ENCODE measurements around the gene PITPNC1.
"Not testable (repeated sequence)": the region's sequence is repeated elsewhere in the genome, so short reads cannot be mapped to it uniquely, and the experiment has no call there.

Gene PITPNC1

GRCh38 chr17:67401598-67402504 is 24.8 kb downstream of the PITPNC1 start:
- no peak for DNase-seq

DNA sequence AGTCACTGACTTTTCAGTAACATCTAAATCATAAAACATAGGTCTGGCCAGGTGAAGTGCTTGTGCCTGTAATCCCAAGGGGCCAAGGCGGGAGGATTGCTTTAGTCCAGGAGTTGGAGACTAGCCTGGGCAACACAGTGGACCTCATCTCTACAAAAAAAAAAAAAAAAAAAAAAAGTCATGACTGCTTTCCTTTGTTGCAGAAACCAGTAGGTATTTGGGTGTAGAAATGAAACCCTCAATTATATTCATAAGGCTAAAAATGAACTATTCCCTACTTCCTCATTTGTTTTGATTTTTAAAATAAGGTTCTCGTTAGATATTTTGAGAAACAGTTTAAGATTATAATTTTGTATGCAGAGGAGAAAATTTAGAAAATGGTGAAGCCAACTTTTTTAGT is 26.0 kb downstream of the PITPNC1 start:
- DNase-seq = no peak

GRCh38 chr17:67403483-67403882 is 26.4 kb downstream of the PITPNC1 start:
- no peak for DNase-seq

DNA sequence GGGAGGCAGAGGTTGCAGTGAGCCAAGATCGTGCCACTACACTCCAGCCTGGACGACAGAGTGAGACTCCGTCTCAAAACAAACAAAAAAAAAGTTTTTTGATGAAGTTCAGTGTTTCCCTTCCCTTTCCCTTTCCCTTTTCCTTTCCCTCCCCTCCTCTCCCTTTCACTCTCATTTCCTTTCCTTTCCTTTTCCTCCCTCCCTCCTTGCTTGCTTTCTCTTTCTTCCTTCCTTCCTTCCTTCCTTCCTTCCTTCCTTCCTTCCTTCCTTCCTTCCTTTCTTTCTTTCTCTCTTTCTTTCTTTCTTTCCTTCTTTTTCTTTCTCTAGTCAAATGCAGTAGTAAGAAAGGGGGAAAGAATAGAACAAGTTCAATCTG is 31.4 kb downstream of the PITPNC1 start:
- DNase-seq = not testable (repeated sequence)

DNA sequence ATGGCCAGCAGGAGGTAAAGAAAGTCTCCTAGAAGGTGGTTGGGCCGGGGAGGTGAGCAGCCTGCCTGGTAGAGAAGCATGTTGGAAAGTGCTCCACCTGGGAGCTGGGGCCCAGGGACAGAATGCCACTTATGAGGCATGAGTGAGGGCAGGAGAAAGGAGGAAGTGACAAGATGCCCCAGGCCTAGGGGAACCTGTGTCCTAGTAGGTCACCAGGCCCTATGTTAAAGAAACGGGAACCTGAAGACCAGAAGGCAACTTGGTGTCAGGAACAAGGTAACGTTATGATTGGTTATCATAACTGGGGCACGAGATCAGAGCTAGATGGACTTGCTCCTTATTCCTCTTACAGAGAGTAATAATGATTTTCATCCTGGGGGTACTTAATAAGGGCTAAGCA is 34.3 kb downstream of the PITPNC1 start:
- DNase-seq = peak in 1 of 2 donors; percentile 30

DNA sequence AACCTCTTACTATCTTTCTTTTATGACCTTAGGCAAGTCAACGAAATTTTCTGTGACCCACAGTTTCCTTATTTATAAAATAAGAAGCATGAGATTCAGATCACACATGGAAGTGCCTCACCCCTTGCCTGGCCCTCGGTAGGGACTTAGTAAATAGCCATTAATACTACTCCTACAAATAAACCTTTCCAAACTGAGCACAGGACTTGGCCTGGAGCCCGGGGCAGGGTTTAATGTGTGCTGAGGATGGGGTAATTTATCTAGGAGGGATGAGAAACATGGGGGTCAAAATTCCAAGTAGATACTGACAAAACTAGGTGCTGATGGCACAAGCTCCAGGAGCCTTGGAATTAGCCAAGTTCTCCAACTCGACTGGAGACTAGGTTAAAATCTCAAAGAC is 35.0 kb downstream of the PITPNC1 start:
- DNase-seq = no peak

GRCh38 chr17:67412941-67413340 is 35.9 kb downstream of the PITPNC1 start:
- DNase-seq = no peak

GRCh38 chr17:67413388-67413787 is 36.3 kb downstream of the PITPNC1 start:
- DNase-seq = no peak

DNA sequence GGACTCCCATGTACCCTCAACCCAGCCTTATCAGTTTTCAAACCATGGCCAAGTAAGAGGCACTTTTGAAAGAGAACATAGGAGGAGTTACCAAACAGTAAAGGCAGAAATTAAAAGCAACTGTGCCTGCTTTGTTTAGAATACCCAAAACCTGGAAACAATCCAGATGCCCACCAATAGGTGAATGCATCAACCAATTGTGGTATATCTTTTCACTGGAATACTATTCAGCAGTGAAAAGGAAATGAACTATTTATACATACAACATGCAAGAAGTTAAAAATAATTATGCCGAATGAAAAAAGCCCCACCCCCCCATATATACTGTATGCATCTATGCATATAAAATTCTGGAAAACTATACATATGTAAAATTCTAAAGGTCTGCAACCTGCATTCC is 37.0 kb downstream of the PITPNC1 start:
- no peak for DNase-seq

- DNase-seq = no peak
Observed at GRCh38 chr17:67414559-67414958, 37.5 kb downstream of the PITPNC1 start.

GRCh38 chr17:67415291-67415690 is 38.2 kb downstream of the PITPNC1 start:
- no peak for DNase-seq

DNA sequence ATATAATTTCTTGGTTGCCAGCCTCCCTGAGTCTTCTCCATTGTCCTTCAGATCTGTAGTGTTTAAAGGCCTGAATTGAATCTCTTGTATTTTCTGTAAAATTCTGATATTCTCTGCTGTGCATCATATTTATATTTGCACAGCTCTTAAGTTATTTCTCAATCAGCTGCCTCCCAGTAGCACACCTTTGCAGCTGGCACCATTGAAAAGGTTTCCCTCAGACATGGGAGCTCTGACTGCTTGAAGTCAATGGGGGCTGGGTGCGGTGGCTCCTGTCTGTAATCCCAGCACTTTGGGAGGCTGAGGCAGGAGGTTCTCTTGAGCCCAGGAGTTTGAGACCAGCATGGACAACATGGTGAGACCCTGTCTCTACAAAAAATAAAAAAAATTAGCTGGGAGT is 40.4 kb downstream of the PITPNC1 start:
- DNase-seq = no peak

GRCh38 chr17:67420994-67421393 is 43.9 kb downstream of the PITPNC1 start:
- DNase-seq = no peak

DNA sequence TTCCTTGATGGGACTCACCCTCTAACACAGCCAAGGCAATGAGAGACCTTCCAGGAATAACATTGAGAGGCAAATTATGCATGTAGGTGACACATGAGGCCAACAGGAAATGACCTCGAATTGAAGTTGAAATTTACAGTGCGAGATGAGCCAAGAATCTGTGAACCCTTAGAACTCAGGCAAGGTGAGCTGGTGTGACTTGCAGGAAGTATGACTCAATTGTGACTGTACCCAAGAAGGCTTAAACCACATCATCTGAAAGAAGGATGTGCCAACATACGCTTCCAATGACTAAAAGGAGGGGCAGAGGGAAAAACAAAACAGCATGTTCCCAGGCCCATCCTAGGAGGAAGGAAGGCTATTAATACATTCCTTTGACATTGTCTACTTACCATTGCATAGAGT is 44.8 kb downstream of the PITPNC1 start:
- peak; percentile 82 to 89 for DNase-seq

- DNase-seq = peak; percentile 34 to 48
Observed at GRCh38 chr17:67422296-67422695, 45.2 kb downstream of the PITPNC1 start.

DNA sequence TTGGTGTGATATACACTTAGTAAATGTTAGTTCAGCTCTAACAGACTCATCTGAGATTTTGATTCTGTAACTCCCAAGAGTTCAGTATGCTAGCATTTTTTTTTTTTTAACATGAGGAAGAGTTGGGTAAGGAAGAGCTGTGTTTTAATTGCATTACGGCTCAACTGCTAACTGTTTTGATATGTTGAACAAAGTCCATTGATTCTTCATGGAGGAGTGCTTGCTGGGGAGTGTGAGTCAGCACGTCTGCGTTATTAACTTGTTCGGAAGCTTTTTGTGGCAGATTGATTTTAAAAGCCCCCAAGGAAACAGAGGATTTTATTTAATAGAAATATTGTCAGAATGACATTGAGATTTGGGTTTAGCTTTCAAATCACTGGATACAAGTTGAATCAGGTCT is 45.8 kb downstream of the PITPNC1 start:
- no peak for DNase-seq

DNA sequence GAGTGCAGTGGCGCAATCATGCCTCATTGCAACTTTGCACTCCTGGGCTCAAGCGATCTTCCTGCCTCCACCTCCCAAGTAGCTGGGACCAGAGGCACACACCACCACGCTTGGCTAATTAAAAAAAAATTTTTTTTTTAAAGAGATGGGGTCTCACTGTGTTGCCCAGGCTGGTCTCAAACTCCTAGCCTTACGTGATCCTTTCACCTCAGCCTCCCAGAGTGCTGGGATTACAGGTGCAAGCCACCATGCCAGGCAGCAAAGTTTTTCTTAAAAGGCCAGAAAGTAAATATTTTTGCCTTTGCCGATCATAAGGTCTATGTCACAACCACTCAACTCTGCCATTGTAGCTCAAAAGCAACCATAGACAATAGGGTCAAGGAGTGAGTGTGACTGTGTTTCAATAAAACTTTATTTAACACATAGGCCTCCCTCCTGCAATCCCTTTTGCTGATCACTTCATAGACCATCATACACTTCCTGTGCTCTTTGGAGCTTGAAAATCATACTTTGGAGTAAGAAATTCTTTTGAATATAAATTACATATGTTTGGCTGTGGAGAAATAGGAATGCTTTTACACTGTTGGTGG is 48.6 kb downstream of the PITPNC1 start:
- DNase-seq = no peak

GRCh38 chr17:67427424-67427823 is 50.3 kb downstream of the PITPNC1 start:
- DNase-seq = no peak

- DNase-seq = not testable (repeated sequence)
Observed at GRCh38 chr17:67430515-67430914, 53.4 kb downstream of the PITPNC1 start.

GRCh38 chr17:67431249-67432015 is 54.4 kb downstream of the PITPNC1 start:
- DNase-seq = peak in 1 of 2 donors; percentile 67

DNA sequence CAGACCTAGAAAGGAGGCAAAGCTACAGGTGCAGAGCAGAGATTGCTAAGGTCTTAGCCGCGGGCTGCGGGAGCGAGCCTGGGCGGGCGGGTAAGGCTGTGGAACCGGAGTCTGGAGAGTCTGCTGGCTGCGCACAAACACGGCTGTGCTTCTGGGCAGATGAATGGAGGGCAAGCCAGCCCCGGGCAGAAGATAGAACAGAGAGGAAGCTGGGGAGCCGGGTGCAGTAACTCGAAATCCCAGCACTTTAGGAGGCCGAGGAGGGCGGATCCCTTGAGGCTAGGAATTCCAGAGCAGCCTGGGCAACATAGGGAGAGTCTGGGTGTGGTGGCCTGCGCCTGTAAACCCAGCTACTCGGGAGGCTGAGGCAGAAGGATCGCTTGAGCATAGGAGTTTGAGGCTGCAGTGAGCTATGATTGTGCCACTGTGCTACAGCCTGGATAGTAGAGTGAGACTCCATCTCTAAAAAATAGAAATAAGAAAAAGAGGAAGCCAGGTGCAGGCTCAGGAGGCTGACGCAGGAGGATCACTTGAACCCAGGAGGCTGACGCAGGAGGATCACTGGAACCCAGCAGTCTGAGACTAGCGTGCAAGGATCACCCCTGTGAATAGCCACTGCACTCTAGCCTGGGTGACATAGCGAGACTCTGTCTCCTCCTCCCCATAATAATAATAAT is 56.3 kb downstream of the PITPNC1 start:
- no peak for DNase-seq

- DNase-seq = peak; percentile 80 to 84
Observed at GRCh38 chr17:67434061-67434525, 57.0 kb downstream of the PITPNC1 start.

GRCh38 chr17:67435122-67435521 is 58.0 kb downstream of the PITPNC1 start:
- peak; percentile 84 to 89 for DNase-seq

Measured in CD4-positive, alpha-beta T cell treated with Interleukin-4 for 1 hour (primary cell).